H9 (cell line): ENCODE data around the gene PITRM1. TPM values are rescaled to one million over a fixed set of nuclear protein-coding genes. Genes with fewer than 3 reads are reported as not detected.

Source experiments
- DNase-seq: peaks from one replicate; pipeline ENCODE4 v3.0.0-alpha.2; 2017
- H2AFZ ChIP-seq: one replicate; pipeline ENCODE4 v1.6.1; 2013; ENCODE audit warnings: mild to moderate bottlenecking, low read length, control low read depth, moderate library complexity
- H2AK5ac ChIP-seq: 2 replicates; pipeline ENCODE4 v1.6.1; 2013; ENCODE audit warnings: low read length, control low read depth, mixed read lengths; ENCODE audit not compliant: insufficient read length
- H2BK120ac ChIP-seq: one replicate; pipeline ENCODE4 v1.6.1; 2013; ENCODE audit warnings: low read depth, mild to moderate bottlenecking, low read length, control low read depth, inconsistent platforms; ENCODE audit not compliant: poor library complexity, severe bottlenecking
- H2BK12ac ChIP-seq: 2 replicates; pipeline ENCODE4 v1.6.1; 2013; ENCODE audit warnings: low read length, control low read depth, mixed read lengths, low read depth; ENCODE audit not compliant: insufficient read length
- H2BK15ac ChIP-seq: 2 replicates; pipeline ENCODE4 v1.6.1; 2013; ENCODE audit warnings: low read depth, low read length, control low read depth
- H2BK20ac ChIP-seq: one replicate; pipeline ENCODE4 v1.6.1; 2013; ENCODE audit warnings: low read depth, mild to moderate bottlenecking, low read length, control low read depth, inconsistent platforms; ENCODE audit not compliant: poor library complexity, severe bottlenecking
- H2BK5ac ChIP-seq: 2 replicates; pipeline ENCODE4 v1.6.1; 2013; ENCODE audit warnings: low read length, control low read depth, mixed read lengths; ENCODE audit not compliant: insufficient read length
- H3K14ac ChIP-seq: 2 replicates; pipeline ENCODE4 v1.6.1; 2013; ENCODE audit warnings: low read length, control low read depth; ENCODE audit not compliant: insufficient read depth
- H3K18ac ChIP-seq: 2 replicates; pipeline ENCODE4 v1.6.1; 2013; ENCODE audit warnings: low read depth, mild to moderate bottlenecking, mixed read lengths, low read length, control low read depth; ENCODE audit not compliant: insufficient read length
- H3K23ac ChIP-seq: 2 replicates; pipeline ENCODE4 v1.6.1; 2013; ENCODE audit warnings: low read length, control low read depth, mixed read lengths, low read depth; ENCODE audit not compliant: insufficient read length
- H3K23me2 ChIP-seq: 2 replicates; pipeline ENCODE4 v1.6.1; 2013; ENCODE audit warnings: low read depth, mild to moderate bottlenecking, mixed read lengths, low read length, control low read depth; ENCODE audit not compliant: insufficient read length, poor library complexity, severe bottlenecking
- H3K27ac ChIP-seq: 2 replicates; pipeline ENCODE4 v1.5.1; 2013; ENCODE audit warnings: low read length, control low read depth, mixed read lengths, low read depth; ENCODE audit not compliant: insufficient read length
- H3K27me3 ChIP-seq: 2 replicates; pipeline ENCODE4 v1.6.1; 2013; ENCODE audit warnings: low read length, control low read depth, inconsistent platforms; ENCODE audit not compliant: insufficient read depth
- H3K4ac ChIP-seq: 2 replicates; pipeline ENCODE4 v1.6.1; 2013; ENCODE audit warnings: low read depth, mild to moderate bottlenecking, control low read depth, inconsistent platforms, low read length, moderate library complexity
- H3K4me1 ChIP-seq: 2 replicates; pipeline ENCODE4 v1.6.1; 2013; ENCODE audit warnings: low read length, control low read depth, inconsistent platforms; ENCODE audit not compliant: insufficient read depth
- H3K4me2 ChIP-seq: 2 replicates; pipeline ENCODE4 v1.6.1; 2013; ENCODE audit warnings: low read length, control low read depth, mixed read lengths; ENCODE audit not compliant: insufficient read length, insufficient read depth
- H3K56ac ChIP-seq: 2 replicates; pipeline ENCODE4 v1.6.1; 2013; ENCODE audit warnings: low read depth, mild to moderate bottlenecking, mixed read lengths, low read length, control low read depth; ENCODE audit not compliant: insufficient read length
- H3K79me1 ChIP-seq: 2 replicates; pipeline ENCODE4 v1.6.1; 2013; ENCODE audit warnings: low read depth, mild to moderate bottlenecking, moderate library complexity, low read length, control low read depth, inconsistent platforms; ENCODE audit not compliant: insufficient read depth, poor library complexity, severe bottlenecking
- H3K79me2 ChIP-seq: 2 replicates; pipeline ENCODE4 v1.6.1; 2013; ENCODE audit warnings: low read length, control low read depth, inconsistent platforms; ENCODE audit not compliant: insufficient read depth
- H3K9ac ChIP-seq: 2 replicates; pipeline ENCODE4 v1.6.1; 2013; ENCODE audit warnings: low read length, control low read depth, mixed read lengths; ENCODE audit not compliant: insufficient read length; ENCODE audit errors: extremely low read depth
- H3K9me3 ChIP-seq: one replicate; pipeline ENCODE4 v1.6.1; 2013; ENCODE audit warnings: low read depth, low read length, inconsistent platforms; ENCODE audit not compliant: control insufficient read depth
- H3T11ph ChIP-seq: one replicate; pipeline ENCODE4 v1.6.1; 2013; ENCODE audit warnings: mild to moderate bottlenecking, low read length, control low read depth, inconsistent platforms
- H4K20me1 ChIP-seq: one replicate; pipeline ENCODE4 v1.6.1; 2013; ENCODE audit not compliant: control insufficient read depth, insufficient read length, insufficient read depth
- H4K5ac ChIP-seq: 2 replicates; pipeline ENCODE4 v1.6.1; 2013; ENCODE audit warnings: low read depth, mild to moderate bottlenecking, mixed read lengths, low read length, control low read depth; ENCODE audit not compliant: insufficient read length
- H4K8ac ChIP-seq: replicated peaks from 2 replicates; pipeline ENCODE4 v1.6.1; 2013; ENCODE audit warnings: low read length, control low read depth, mixed read lengths, low read depth; ENCODE audit not compliant: insufficient read length
- H4K91ac ChIP-seq: 2 replicates; pipeline ENCODE4 v1.6.1; 2013; ENCODE audit warnings: low read depth, mild to moderate bottlenecking, moderate library complexity, mixed read lengths, low read length, control low read depth; ENCODE audit not compliant: insufficient read length
- H3K27ac Mint-ChIP-seq, 3 experiments: 2 replicates in 2 of 3; 3 replicates in 1 of 3; pipeline ENCODE4 v1.8.0; 2020 to 2021; ENCODE audit warnings: mixed read lengths in 3 of 3, mild to moderate bottlenecking in 1 of 3, moderate library complexity in 1 of 3
- H3K27me3 Mint-ChIP-seq: 2 replicates; pipeline ENCODE4 v1.8.0; 2021; ENCODE audit warnings: low read depth, mild to moderate bottlenecking, moderate library complexity, mixed read lengths
- H3K36me3 Mint-ChIP-seq, 3 experiments: 2 replicates in 2 of 3; 3 replicates in 1 of 3; pipeline ENCODE4 v1.8.0; 2020 to 2021; ENCODE audit warnings: low read depth in 3 of 3, mixed read lengths in 3 of 3; ENCODE audit not compliant: insufficient read depth in 1 of 3
- H3K4me1 Mint-ChIP-seq, 2 experiments: 2 replicates each; pipeline ENCODE4 v1.8.0; 2020; ENCODE audit warnings: mixed read lengths in 2 of 2
- H3K4me3 Mint-ChIP-seq, 2 experiments: 2 replicates in 1 of 2; 3 replicates in 1 of 2; pipeline ENCODE4 v1.8.0; 2020 to 2021; ENCODE audit warnings: mild to moderate bottlenecking in 2 of 2, mixed read lengths in 2 of 2, moderate library complexity in 1 of 2
- H3K9me3 Mint-ChIP-seq, 2 experiments: 2 replicates in 1 of 2; 3 replicates in 1 of 2; pipeline ENCODE4 v1.8.0; 2020; ENCODE audit warnings: mild to moderate bottlenecking in 2 of 2, mixed read lengths in 2 of 2, moderate library complexity in 1 of 2
- WGBS: extraction: QIAGEN DNeasy Blood & Tissue Kit; methylation state at CpG from one replicate; pipeline ENCODE4 v1.1.7; 2013; ENCODE audit warnings: missing lambda C conversion rate, low lambda C conversion rate, mixed read lengths; ENCODE audit not compliant: insufficient read length; ENCODE audit errors: extremely low coverage; 5-methylcytosine and 5-hydroxymethylcytosine counted together
- total RNA-seq: library from RNA; stranded (reverse); gene quantifications from 2 replicates; pipeline ENCODE4 v1.2.1, GENCODE V29; 2021
- TF ChIP-seq, protein P1 (sequence below): fragments of 200-600 bp; sonication (generic); conservative IDR thresholded peaks from 3 replicates; pipeline ENCODE4 v1.8.0; 2021; ENCODE audit warnings: antibody characterized with exemption, mild to moderate bottlenecking

Gene PITRM1
- total RNA-seq, 1 experiment from 2014 or later: 27.8 TPM

DNA sequence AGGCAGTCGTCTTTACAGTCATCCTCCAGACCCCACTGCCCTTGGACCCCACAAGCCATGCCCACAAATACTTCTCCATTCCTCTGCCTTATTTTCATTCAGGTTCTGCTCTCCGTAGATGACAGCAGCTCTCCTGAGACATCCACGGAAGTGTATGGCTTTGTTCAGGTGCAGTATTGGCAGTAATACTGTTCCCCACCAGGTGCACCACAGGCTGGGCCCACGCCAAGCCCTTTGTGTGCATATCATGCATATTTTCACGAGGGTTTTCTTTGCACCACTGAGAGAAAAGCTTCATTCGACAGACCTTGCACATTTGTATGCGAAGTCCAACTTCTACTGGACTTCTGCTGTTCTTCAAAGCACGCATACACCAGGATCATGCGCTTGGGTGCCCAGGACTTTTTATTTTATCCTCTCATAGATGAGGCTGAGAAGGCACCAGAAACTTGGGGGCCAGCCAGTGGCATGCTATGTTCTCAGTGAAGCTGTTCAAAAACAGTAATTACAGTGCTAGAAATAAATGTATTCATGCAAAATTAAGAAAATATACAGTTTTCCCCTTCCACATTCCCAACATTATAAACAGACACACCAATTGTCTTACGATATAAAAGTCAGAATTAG is 37.8 kb upstream of the PITRM1 start:
- no peak overlapping the region for H3K27ac ChIP-seq
- no peaks in the 10 kb centered on the region for H3K4me1 ChIP-seq
- no peak overlapping the region for H2AFZ ChIP-seq
- no peak overlapping the region for H2BK5ac ChIP-seq
- H3K4me1 Mint-ChIP-seq: no peaks in the 10 kb centered on the region
- no peak overlapping the region for H3T11ph ChIP-seq
- H3K18ac ChIP-seq: no peak overlapping the region
- H3K23me2 ChIP-seq: no peaks in the 10 kb centered on the region
- H2BK20ac ChIP-seq: no peak overlapping the region
- no peak overlapping the region for H3K23ac ChIP-seq
- no peaks in the 10 kb centered on the region for H3K9me3 ChIP-seq
- no peak overlapping the region for H4K5ac ChIP-seq
- no peak for DNase-seq
- no peaks in the 10 kb centered on the region; a peak in 1 of 5 replicates for H3K9me3 Mint-ChIP-seq
- no peak overlapping the region for H3K56ac ChIP-seq
- no peak overlapping the region for H3K9ac ChIP-seq
- H3K4me2 ChIP-seq: no peak overlapping the region
- H3K4me3 Mint-ChIP-seq: no peak overlapping the region
- no peak overlapping the region for H4K91ac ChIP-seq
- H2AK5ac ChIP-seq: no peak overlapping the region
- no peak overlapping the region for H3K4ac ChIP-seq
- H2BK15ac ChIP-seq: no peak overlapping the region
- H3K27me3 Mint-ChIP-seq: peaks cover 2% of the 10 kb centered on the region; the same call in 1 of the 2 replicates
- no peaks in the 10 kb centered on the region for H3K27me3 ChIP-seq
- TF ChIP-seq, protein P1, sequence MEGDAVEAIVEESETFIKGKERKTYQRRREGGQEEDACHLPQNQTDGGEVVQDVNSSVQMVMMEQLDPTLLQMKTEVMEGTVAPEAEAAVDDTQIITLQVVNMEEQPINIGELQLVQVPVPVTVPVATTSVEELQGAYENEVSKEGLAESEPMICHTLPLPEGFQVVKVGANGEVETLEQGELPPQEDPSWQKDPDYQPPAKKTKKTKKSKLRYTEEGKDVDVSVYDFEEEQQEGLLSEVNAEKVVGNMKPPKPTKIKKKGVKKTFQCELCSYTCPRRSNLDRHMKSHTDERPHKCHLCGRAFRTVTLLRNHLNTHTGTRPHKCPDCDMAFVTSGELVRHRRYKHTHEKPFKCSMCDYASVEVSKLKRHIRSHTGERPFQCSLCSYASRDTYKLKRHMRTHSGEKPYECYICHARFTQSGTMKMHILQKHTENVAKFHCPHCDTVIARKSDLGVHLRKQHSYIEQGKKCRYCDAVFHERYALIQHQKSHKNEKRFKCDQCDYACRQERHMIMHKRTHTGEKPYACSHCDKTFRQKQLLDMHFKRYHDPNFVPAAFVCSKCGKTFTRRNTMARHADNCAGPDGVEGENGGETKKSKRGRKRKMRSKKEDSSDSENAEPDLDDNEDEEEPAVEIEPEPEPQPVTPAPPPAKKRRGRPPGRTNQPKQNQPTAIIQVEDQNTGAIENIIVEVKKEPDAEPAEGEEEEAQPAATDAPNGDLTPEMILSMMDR: no peak
- H2BK12ac ChIP-seq: no peak overlapping the region
- H3K36me3 Mint-ChIP-seq: no peaks in the 10 kb centered on the region
- no peaks in the 10 kb centered on the region for H4K20me1 ChIP-seq
- H3K79me2 ChIP-seq: no peaks in the 10 kb centered on the region
- no CpG with 5 or more reads among the region's 10 CpGs for WGBS
- no peak overlapping the region for H3K27ac Mint-ChIP-seq
- H4K8ac ChIP-seq: no peak overlapping the region
- no peak overlapping the region for H3K14ac ChIP-seq
- no peaks in the 10 kb centered on the region for H3K79me1 ChIP-seq
- no peak overlapping the region for H2BK120ac ChIP-seq
